GM12878 (cell line): ENCODE results near the gene GALR1. TPM values are rescaled to one million over a fixed set of nuclear protein-coding genes. Genes with fewer than 3 reads are reported as not detected.

Experiments
- ATAC-seq: fragments of 200-7000 bp; cut with Tn5 transposase; 3 replicates; pipeline ENCODE4 v1.9.1; 2020; ENCODE audit warnings: mild to moderate bottlenecking, moderate library complexity
- BruUV-seq: library from RNA; stranded (reverse); fragments of 400-500 nt; replicated peaks from 2 replicates; lab custom pipeline; 2021; lab: Mats Ljungman, UMichigan
- CTCF ChIA-PET: fragments of 300-600 bp; sonication (Branson Sonifier 250); formaldehyde crosslinking; extraction: SDS; loops from one replicate; lab custom pipeline; 2021; ENCODE audit warnings: inconsistent platforms; lab: Yijun Ruan, JAX
- POLR2A ChIA-PET: fragments of 350-600 bp; formaldehyde crosslinking; extraction: SDS; loops from one replicate; lab custom pipeline; 2021; ENCODE audit warnings: inconsistent platforms; lab: Charles Lee
- RAD21 ChIA-PET: fragments of 300-600 bp; sonication (Branson Sonifier 250); formaldehyde crosslinking; loops from one replicate; lab custom pipeline; 2023; ENCODE audit warnings: antibody characterized with exemption; ENCODE audit not compliant: unreplicated experiment; lab: Charles Lee
- SMC1A ChIA-PET: fragments of 300-600 bp; sonication (Branson Sonifier 250); formaldehyde crosslinking; loops from one replicate; lab custom pipeline; 2023; ENCODE audit not compliant: unreplicated experiment, uncharacterized antibody; lab: Charles Lee
- DNase-seq: peaks from one replicate; pipeline ENCODE4 v3.0.0-alpha.2; 2011; ENCODE audit warnings: low read depth, low spot score
- FAIRE-seq: peaks from 3 replicates; lab custom pipeline; 2011; peaks lifted over from hg19 to GRCh38; lab: Jason Lieb, UNC
- H2AFZ ChIP-seq: 2 replicates; pipeline ENCODE4 v1.6.0; 2011; ENCODE audit warnings: low read depth, low read length, control low read depth; ENCODE audit not compliant: control insufficient read depth
- H3K27ac ChIP-seq: 2 replicates; pipeline ENCODE4 v1.5.1; 2011; ENCODE audit warnings: control low read depth; ENCODE audit not compliant: control insufficient read depth, insufficient read depth
- H3K27me3 ChIP-seq, 2 experiments: replicated peaks in 1 of 2; 2 replicates each; pipeline versions ENCODE4 v1.6.0 to v1.6.1; 2011; ENCODE audit warnings: low read length in 1 of 2; ENCODE audit not compliant: control insufficient read depth in 2 of 2, insufficient read depth in 2 of 2
- H3K36me3 ChIP-seq, 2 experiments: 2 replicates each; pipeline ENCODE4 v1.5.1; 2011; ENCODE audit warnings: low read length in 1 of 2; ENCODE audit not compliant: control insufficient read depth in 2 of 2, insufficient read depth in 2 of 2
- H3K4me1 ChIP-seq: 2 replicates; pipeline ENCODE4 v1.6.1; 2011; ENCODE audit warnings: mild to moderate bottlenecking, low read length, moderate library complexity, mixed read lengths; ENCODE audit not compliant: control insufficient read depth, insufficient read depth
- H3K4me2 ChIP-seq: 2 replicates; pipeline ENCODE4 v1.6.0; 2011; ENCODE audit warnings: control low read depth; ENCODE audit not compliant: control insufficient read depth, insufficient read depth
- H3K4me3 ChIP-seq: fragments of 200-600 bp; sonication (generic); 2 replicates; pipeline ENCODE4 v1.5.1; 2016
- H3K79me2 ChIP-seq: 2 replicates; pipeline ENCODE4 v1.6.0; 2011; ENCODE audit warnings: low read length; ENCODE audit not compliant: control insufficient read depth, insufficient read depth
- H3K9ac ChIP-seq: 2 replicates; pipeline ENCODE4 v1.8.0; 2011; ENCODE audit warnings: low read length, control low read depth, mixed read lengths; ENCODE audit not compliant: control insufficient read depth, insufficient read depth
- H3K9me3 ChIP-seq: replicated peaks from 3 replicates; pipeline ENCODE4 v1.5.1; 2011; ENCODE audit warnings: mild to moderate bottlenecking, low read length; ENCODE audit not compliant: control insufficient read depth, insufficient read depth
- H4K20me1 ChIP-seq: 2 replicates; pipeline ENCODE4 v1.6.0; 2011; ENCODE audit not compliant: control insufficient read depth, insufficient read depth
- DPF2 ChIP-seq: fragments of 450-650 bp; IDR thresholded peaks from 2 replicates; pipeline ENCODE4 v1.6.1; 2017; ENCODE audit warnings: mild to moderate bottlenecking
- EP300 ChIP-seq, 2 experiments: fragments of 150-350 bp in 1 of 2; IDR thresholded peaks; 2 replicates each; pipeline ENCODE4 v1.6.1; 2011 to 2012; ENCODE audit warnings: low read depth in 2 of 2, low read length in 2 of 2, borderline replicate concordance in 1 of 2, improper control_type of control experiment in 1 of 2, inconsistent platforms in 1 of 2; ENCODE audit not compliant: control insufficient read depth in 1 of 2
- FOXK2 ChIP-seq: fragments of 450-650 bp; IDR thresholded peaks from 2 replicates; pipeline ENCODE4 v1.6.1; 2017; ENCODE audit warnings: mild to moderate bottlenecking, moderate library complexity
- HSF1 ChIP-seq: fragments of 150-350 bp; IDR thresholded peaks from 2 replicates; pipeline ENCODE4 v1.6.1; 2014; ENCODE audit warnings: mild to moderate bottlenecking, low read depth, low read length
- MYC ChIP-seq: IDR thresholded peaks from 2 replicates; pipeline ENCODE4 v1.6.1; 2011; ENCODE audit warnings: mild to moderate bottlenecking, low read length, moderate library complexity, inconsistent platforms; ENCODE audit not compliant: insufficient read depth, insufficient replicate concordance, insufficient read length, severe bottlenecking
- NR2C2 ChIP-seq: IDR thresholded peaks from 2 replicates; pipeline ENCODE4 v1.6.1; 2011; ENCODE audit warnings: borderline replicate concordance, low read depth; ENCODE audit not compliant: control insufficient read depth, insufficient read length
- RB1 ChIP-seq: fragments of 450-650 bp; formaldehyde crosslinking; IDR thresholded peaks from 2 replicates; pipeline ENCODE4 v1.6.1; 2017; ENCODE audit warnings: mild to moderate bottlenecking, borderline replicate concordance
- SIN3A ChIP-seq: IDR thresholded peaks from 2 replicates; pipeline ENCODE4 v1.6.1; 2012; ENCODE audit warnings: low read depth, low read length, improper control_type of control experiment
- STAT3 ChIP-seq: IDR thresholded peaks from 2 replicates; pipeline ENCODE4 v1.6.1; 2011; ENCODE audit warnings: low read depth, low read length, improper control_type of control experiment
- ZNF384 ChIP-seq: IDR thresholded peaks from 2 replicates; pipeline ENCODE4 v1.6.1; 2012; ENCODE audit warnings: low read depth, mild to moderate bottlenecking, low read length, improper control_type of control experiment, borderline replicate concordance
- WGBS: methylation state at CpG from one replicate; pipeline ENCODE4 v1.1.6; 2016; ENCODE audit warnings: low lambda C conversion rate; ENCODE audit not compliant: insufficient replicate concordance, insufficient coverage; ENCODE audit errors: missing lambda C conversion rate; 5-methylcytosine and 5-hydroxymethylcytosine counted together
- in situ Hi-C: fragments of 300-500 bp; cut with MboI; formaldehyde crosslinking; loops from 9 replicates; pipeline ENCODE4 v1.14.3; 2018; ENCODE audit warnings: mixed read lengths
- intact Hi-C: fragments of 100-400 bp; cut with micrococcal nuclease; formaldehyde crosslinking; loops from one replicate; pipeline ENCODE4 v1.14.2; 2022; ENCODE audit not compliant: unreplicated experiment
- polyA plus RNA-seq, 11 experiments: library from polyadenylated mRNA; depleted of rRNA in 4 of 11; unstranded in 6 of 11; stranded (reverse) in 5 of 11; fragments of >200 nt; fragmentation: Nextera tagmentation in 4 of 11; fragmentation: Illumina TruSeq in 1 of 11; extraction: Ambion mirVana in 4 of 11; extraction: Trizol in 1 of 11; gene quantifications; 1 replicate in 1 of 11; 2 replicates in 10 of 11; pipeline versions ENCODE4 v1.2.1 to v1.2.3, GENCODE V29; 2011 to 2016; ENCODE audit warnings: inconsistent platforms in 2 of 11, missing spikeins in 2 of 11, low read depth in 1 of 11
- total RNA-seq, 4 experiments: library from RNA; depleted of rRNA in 3 of 4; stranded (reverse); fragments of >200 nt in 3 of 4; fragmentation: Illumina TruSeq in 1 of 4; extraction: Trizol in 1 of 4; gene quantifications; 2 replicates each; pipeline versions ENCODE4 v1.2.1 to v1.2.3, GENCODE V29; 2013 to 2021
- TF ChIP-seq, protein P1 (sequence below): fragments of 450-650 bp; conservative IDR thresholded peaks from 2 replicates; pipeline ENCODE4 v1.6.1; 2017; ENCODE audit warnings: mild to moderate bottlenecking, moderate library complexity

The GALR1 gene
- total and polyA plus RNA-seq, 10 of the 15 experiments (the other 5 are each of a cell fraction or from before 2014, with no cell fraction given), result not detected

DNA sequence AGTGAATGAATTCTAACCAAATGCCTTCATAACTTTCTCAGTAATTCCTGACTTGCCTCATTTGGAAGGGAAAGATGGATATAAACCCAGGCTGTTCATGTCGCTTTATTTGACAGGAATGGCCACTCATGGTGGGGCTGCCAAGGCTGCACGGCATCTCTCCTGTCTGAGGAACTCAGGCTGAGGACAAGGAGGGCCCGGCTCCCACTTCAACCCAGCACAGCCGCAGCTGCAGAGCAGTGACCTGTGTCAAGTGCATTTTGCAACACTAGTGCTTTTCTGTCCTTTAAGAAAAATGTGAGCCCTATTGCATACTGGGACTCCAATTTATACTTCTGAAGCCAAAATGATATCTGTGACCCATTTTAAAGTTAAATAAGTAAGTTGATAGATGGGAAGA, 45.8 kb upstream of the GALR1 start:
- DNase-seq, result no peak
- no peak for TF ChIP-seq FOXK2
- no peak for TF ChIP-seq STAT3
- TF ChIP-seq, protein P1, sequence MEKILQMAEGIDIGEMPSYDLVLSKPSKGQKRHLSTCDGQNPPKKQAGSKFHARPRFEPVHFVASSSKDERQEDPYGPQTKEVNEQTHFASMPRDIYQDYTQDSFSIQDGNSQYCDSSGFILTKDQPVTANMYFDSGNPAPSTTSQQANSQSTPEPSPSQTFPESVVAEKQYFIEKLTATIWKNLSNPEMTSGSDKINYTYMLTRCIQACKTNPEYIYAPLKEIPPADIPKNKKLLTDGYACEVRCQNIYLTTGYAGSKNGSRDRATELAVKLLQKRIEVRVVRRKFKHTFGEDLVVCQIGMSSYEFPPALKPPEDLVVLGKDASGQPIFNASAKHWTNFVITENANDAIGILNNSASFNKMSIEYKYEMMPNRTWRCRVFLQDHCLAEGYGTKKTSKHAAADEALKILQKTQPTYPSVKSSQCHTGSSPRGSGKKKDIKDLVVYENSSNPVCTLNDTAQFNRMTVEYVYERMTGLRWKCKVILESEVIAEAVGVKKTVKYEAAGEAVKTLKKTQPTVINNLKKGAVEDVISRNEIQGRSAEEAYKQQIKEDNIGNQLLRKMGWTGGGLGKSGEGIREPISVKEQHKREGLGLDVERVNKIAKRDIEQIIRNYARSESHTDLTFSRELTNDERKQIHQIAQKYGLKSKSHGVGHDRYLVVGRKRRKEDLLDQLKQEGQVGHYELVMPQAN, result no peak
- TF ChIP-seq NR2C2, result no peak
- no peak for TF ChIP-seq HSF1
- TF ChIP-seq ZNF384, result no peak
- TF ChIP-seq EP300 (IDR thresholded peaks at IDR 0.05; ENCODE audit: borderline replicate concordance in 1 of 2, control insufficient read depth in 1 of 2, low read depth in 2 of 2, low read length in 2 of 2), result no peak
- TF ChIP-seq SIN3A, result no peak
- no peak for TF ChIP-seq RB1
- no peak for TF ChIP-seq MYC
- no peak for TF ChIP-seq DPF2
- in situ Hi-C loops (loop anchor here (5.0 kb wide), 1 partner anchor 202 kb away; no protein-coding TSS in a partner anchor), intact Hi-C loops (loop anchor here (10.0 kb wide), 1 partner anchor 399 kb away; no protein-coding TSS in a partner anchor)
- Histone ChIP-seq H3K27me3 (no peaks in the 10 kb centered on the region), H3K79me2 (no peaks in the 10 kb centered on the region), H4K20me1 (no peaks in the 10 kb centered on the region), H3K4me2 (no peak overlapping the region), H3K4me3 (no peak overlapping the region), H3K4me1 (no peaks in the 10 kb centered on the region; the same call in 1 of the 2 replicates), H2AFZ (no peak overlapping the region), H3K36me3 (no peaks in the 10 kb centered on the region), H3K27ac (no peak overlapping the region), H3K9me3 (no peaks in the 10 kb centered on the region), H3K9ac (no peak overlapping the region)
- BruUV-seq, result no TSS peak
- SMC1A ChIA-PET, result no interaction called here
- POLR2A ChIA-PET, result no interaction called here
- CTCF ChIA-PET, result no interaction called here
- FAIRE-seq, result no peak
- no peak for ATAC-seq
- WGBS, result 90% methylated on average over 4 of the region's 4 CpGs
- RAD21 ChIA-PET, result interaction anchor here (1.2 kb wide), 1 partner anchor 46 kb away, joined by 3 read pairs; no protein-coding TSS in a partner anchor
